ENCODE data around the gene AOAH.

- TF ChIP-seq CTCF (IDR thresholded peaks at IDR 0.05 in 4 of 5, conservative IDR thresholded peaks at IDR 0.05 in 1 of 5) (no peak), POLR2A (IDR thresholded peaks at IDR 0.05) (no peak)
These were observed 65.7 kb downstream of the AOAH start for GRCh38 chr7:36658335-36659171.
